ENCODE measurements around the gene CTDSPL2.
"Not testable (repeated sequence)": the region's sequence is repeated elsewhere in the genome, so short reads cannot be mapped to it uniquely, and the experiment has no call there.

Gene CTDSPL2

GRCh38 chr15:44485880-44486279, 58.5 kb downstream of the CTDSPL2 start:
- no peak for DNase-seq

GRCh38 chr15:44489464-44489863, 62.0 kb downstream of the CTDSPL2 start:
- DNase-seq = peak; percentile 87

DNA sequence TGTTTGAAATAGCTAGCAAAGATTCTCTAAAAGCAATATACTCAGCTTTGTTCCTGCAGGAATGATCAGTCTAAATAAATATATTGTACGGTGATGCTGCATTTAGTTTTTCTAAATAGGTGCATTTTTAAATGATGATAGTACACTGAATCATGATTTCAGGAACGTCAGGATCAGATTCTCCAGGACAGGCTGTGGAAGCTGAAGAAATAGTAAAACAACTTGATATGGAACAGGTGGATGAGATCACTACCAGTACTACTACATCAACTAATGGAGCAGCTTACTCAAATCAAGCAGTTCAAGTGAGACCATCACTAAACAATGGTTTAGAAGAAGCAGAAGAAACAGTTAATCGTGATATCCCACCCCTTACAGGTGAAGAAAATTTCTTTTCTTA, 63.2 kb downstream of the CTDSPL2 start:
- no peak for DNase-seq

DNA sequence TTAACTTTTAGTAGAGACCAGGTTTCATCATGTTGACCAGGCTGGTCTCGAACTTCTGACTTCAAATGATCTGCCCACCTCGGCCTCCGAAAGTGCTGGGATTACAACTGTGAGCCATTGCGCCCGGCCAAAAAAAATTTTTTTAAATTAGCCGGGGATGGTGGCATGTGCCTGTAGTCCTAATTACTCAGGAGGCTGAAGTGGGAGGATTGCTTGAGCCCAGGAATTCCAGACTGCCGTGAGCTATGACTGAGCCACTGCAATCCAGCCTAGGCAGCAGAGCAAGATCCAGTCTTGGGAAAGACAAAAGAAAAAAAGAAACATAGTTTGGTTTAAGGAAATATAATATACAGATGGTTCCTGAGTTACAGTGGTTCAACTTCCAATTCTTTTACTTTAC, 64.6 kb downstream of the CTDSPL2 start:
- DNase-seq = no peak

GRCh38 chr15:44492672-44493071, 65.2 kb downstream of the CTDSPL2 start:
- no peak for DNase-seq

DNA sequence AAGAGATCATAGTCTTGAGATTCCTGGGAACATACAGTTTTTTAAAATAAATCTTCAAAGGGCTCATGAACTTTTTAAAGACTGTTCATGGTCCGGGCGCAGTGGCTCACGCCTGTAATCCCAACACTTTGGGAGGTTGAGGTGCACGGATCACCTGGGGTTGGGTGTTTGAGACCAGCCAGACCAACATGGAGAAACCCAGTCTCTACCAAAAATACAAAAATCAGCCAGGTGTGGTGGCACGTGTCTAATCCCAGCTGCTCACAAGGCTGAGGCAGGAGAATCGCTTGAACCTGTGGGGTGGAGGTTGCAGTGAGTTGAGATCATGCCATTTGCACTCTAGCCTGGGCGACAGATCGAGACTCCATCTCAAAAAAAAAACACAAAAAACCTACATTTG, 68.1 kb downstream of the CTDSPL2 start:
- DNase-seq = no peak

GRCh38 chr15:44500555-44500954, 73.1 kb downstream of the CTDSPL2 start:
- DNase-seq = no peak

DNA sequence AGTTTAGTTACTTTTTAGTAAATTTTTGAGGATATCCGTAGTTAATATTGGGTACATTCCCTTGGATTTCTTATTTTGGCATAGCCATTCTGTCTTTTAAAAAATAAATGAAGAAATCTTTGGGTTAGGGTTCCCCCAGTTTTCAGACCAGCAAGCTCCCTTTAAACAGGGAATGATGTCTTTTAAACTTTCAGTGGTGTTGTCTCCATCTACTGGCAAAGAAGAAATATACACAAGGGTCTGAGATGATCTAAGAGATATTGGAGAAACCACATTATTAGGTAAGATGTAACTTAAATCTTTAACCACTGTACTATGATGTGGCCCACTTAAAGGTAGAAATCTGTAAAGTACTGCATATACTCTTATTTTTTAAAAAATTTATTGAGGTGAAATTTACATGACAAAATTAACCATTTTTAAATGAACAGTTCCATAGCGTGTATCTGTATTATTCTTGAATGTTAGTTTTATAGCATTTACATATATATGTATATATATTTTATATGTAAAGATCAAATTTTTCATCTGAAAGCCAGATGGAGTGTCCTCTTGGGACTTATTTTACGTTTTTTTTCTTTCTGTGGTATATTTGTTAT, 74.4 kb downstream of the CTDSPL2 start:
- DNase-seq = peak; percentile 47

DNA sequence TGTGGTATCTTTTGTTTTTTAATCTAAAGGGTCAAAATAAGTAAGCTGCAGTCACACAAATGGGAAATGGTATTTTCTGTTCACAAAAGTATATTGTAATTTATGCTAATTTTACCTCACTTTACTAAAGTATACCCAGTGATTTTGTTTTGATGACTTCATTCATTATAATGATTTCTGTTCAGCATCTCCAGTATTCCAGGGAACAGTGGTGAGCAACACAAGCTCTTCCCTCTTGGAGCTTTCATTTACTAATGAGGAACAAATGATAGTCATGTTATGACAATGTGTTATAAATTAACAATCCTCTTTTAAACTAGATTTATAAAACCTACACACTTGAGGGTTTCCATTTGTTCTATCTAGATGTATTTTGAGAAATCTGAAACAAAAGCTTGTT, 89.0 kb downstream of the CTDSPL2 start:
- no peak for DNase-seq

GRCh38 chr15:44519537-44519936, 92.1 kb downstream of the CTDSPL2 start:
- no peak for DNase-seq

DNA sequence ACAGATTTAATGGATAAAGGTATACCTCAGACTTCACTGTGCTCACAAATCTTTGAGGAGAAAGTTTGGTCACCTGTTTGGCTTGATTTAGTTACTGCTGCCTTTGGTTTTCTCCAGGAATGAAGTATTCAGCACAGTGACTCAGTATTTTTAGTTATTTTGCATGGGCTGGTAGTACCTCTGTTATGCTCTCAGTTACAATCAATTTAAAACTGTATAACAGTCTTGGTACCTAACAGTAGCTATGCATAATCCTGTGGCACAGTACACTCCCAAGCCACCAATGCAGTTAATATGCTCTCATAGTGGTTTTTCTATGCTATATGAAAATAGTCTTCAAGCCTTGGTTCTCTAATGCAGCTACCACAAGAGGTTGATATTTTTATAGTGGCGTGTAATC, 97.6 kb downstream of the CTDSPL2 start:
- DNase-seq = no peak

- no peak for DNase-seq
These were observed 99.8 kb downstream of the CTDSPL2 start for GRCh38 chr15:44527241-44527640.

DNA sequence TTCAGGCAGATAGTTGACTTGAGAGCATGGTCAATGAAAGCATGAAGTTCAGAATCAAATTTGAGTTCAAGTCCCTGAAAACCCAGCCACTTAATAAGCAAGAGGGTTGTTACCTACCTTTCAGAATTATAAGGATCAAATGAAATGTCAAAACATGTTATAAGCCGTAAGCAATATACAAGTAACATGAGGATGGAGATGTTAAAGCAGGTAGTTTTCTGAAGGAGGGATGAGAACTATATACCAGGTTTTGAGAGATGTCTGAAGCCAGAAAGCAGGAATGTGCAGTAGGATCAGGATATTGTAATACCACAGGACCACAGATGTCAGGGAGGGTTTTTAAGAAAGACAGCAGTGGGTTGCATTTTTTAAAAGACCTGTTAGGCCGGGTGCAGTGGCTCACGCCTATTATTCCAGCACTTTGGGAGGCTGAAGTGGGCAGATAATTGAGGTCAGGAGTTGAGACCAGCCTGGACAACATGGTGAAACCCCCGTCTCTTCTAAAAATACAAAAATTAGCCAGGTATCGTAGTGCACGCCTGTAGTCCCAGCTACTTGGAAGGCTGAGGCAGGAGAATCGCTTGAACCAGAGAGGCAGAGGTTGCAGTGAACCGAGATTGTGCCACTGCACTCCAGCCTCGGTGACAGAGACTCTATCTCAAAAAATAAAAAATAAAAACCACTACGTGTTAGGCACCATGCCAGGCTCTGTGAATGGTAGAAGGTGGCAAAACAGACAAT, 102.6 kb downstream of the CTDSPL2 start:
- no peak for DNase-seq

DNA sequence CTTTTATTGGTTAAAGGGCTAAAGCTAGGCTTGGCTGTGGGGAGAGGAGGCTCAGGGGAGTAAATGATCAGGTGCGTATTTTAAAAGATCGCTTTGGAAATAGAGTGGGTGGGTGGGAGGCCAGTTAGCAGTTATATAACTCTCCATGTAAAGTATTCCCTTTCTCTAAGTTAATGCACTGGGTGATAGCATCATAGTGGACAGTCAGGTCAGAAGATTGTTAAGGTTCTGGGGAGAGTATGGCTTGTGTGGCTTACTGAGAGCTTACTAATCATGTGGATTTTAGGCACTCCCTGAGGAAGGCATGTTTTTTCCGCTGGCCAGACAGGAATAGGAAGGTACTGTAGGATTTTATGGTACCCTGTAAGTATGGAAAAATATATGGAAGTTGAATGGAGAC, 103.2 kb downstream of the CTDSPL2 start:
- no peak for DNase-seq

DNA sequence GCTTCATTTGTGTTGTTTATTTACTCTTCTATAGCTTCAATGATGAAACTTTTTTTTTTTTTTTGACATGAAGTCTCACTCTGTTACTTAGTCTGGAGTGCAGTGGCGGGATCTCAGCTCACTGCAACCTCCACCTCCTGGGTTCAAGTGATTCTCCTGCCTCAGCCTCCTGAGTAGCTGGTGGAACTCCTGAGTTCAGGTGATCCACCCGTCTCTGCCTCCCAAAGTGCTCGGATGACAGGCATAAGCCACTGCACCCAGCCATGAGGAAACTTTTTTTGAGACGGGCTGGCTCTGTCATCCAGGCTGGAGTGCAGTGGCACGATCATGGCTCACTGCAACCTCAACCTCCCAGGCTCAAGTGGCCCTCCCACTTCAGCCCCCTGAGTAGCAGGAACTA, 104.8 kb downstream of the CTDSPL2 start:
- not testable (repeated sequence) for DNase-seq

DNA sequence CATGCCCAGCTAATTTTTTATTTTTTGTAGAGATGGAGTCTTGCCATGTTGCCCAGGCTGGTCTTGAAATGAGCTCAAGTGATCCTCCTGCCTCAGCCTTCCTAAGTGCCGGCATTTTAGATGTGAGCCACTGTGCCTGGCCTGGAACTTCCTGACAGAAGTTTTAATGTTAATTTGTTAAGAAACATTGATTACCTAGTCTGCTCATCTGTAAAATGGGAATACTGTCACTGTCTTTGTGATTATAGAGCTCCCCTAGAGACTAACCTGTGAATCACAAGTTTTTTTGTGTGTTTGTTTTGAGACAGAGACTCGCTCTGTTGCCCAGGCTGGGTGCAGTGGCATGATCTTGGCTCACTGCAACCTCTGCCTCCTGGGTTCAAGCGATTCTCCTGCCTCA, 105.3 kb downstream of the CTDSPL2 start:
- DNase-seq = no peak

DNA sequence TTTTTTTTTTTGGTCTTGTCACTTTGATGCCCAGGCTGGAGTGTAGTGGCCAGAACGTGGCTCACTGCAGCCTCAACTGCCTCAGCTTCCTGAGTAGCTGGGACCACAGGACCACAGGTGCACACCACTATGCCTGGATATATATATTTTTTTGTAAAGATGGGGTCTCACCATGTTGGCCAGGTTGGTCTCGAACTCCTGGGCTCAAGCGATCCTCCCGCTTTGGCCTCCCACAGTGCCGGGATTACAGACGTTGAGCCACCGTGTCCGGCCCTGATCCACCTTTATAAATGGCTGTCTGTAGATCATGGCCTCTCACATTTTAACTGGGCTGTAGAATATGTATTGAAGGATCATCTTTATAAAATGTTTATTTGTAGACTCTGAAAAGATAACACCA, 107.7 kb downstream of the CTDSPL2 start:
- no peak for DNase-seq

GRCh38 chr15:44535523-44536301, 108.3 kb downstream of the CTDSPL2 start:
- DNase-seq = no peak

DNA sequence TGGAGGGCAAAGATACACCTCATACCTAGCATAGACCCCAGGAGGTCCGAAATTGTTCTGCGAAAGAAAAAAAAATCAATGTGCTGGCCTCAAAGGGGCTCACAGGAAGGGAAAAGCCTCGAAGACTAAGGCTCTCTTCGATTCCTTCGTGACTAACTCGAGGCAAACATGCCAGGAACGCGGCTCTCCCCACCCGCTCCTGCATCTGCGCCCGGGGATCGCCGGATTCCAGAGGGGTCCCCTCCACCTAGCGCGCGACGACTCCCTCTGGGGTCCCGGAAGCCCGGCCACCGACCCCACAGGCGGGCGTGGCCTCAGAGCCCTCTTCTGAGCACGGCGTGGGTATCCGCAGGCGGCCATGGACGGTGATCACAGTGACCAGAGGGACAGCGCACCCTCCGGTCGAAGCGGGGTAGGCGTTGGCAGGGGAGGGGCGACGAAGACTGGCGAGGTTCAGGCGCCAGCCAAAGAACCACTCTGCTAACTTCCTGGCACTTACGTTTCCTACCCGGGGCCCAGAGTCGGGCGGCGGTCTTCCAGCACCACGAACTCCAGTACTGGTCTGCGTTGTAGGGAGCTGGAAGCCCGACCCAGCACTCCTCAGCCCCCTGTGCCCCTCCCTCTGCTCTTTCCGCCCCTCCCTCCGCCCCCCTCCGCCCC, 109.0 kb downstream of the CTDSPL2 start:
- peak; percentile 88 for DNase-seq

DNA sequence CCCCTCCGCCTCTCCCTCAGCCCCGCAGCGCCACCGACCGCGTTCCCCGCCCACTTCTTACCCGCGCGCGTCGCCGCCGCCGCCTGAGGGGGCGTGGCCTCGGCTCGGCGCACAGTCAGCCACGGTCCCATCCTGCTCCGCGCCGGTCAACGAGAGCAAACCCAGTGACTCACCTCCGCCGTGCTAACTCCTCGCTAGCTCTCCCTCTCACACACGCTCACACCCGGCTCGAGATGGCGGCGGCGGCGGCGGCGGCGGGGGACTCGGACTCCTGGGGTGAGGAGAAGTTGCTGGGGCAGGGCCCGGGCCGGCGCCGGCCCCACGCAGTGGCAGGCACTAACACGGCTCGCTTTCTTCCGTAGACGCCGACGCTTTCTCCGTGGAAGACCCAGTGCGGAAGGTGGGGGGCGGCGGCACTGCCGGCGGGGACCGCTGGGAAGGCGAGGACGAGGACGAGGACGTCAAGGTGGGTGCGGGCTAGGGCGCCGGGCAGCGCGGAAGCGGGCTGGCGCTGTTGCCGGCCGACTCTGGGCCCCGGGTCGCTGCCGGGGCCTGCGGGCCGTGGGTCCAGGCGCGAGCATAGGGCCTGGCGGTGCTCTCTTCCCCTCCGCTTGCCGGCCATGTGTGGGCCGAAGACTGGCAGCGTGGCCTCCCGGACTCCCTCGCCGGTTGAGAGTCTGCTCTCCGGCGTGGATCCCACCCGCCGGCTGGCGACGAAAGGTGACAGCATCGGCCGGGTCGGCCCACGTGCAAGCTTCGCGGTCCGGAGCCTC, 109.7 kb downstream of the CTDSPL2 start, which contains the start of gene EIF3J:
Gene EIF3J, plus strand, starts transcription at position 186 of the 773 bp plus-strand sequence. Its CDS starts 48 bp downstream, at position 234.
- DNase-seq = peak; percentile 97

GRCh38 chr15:44537735-44538240, 110.4 kb downstream of the CTDSPL2 start:
- DNase-seq = no peak
